HCT116 (cell line): ENCODE measurements around the gene LIN28A. TPM values are rescaled to one million over a fixed set of nuclear protein-coding genes. Genes with fewer than 3 reads are reported as not detected.

Experiments used
- ATAC-seq: fragments of 200-7000 bp; cut with Tn5 transposase; 2 replicates; pipeline ENCODE4 v1.9.1; 2020; ENCODE audit warnings: mild to moderate bottlenecking, moderate library complexity
- BruUV-seq: library from RNA; stranded (reverse); fragments of 400-500 nt; replicated peaks from 2 replicates; lab custom pipeline; 2021; lab: Mats Ljungman, UMichigan
- CTCF ChIA-PET: fragments of 300-600 bp; sonication (Branson Sonifier 250); formaldehyde crosslinking; loops from one replicate; lab custom pipeline; 2021; ENCODE audit warnings: antibody characterized with exemption; lab: Charles Lee
- POLR2A ChIA-PET: fragments of 300-600, 350-600 bp; sonication (Branson Sonifier 250); formaldehyde crosslinking; loops from one replicate; lab custom pipeline; 2021; ENCODE audit warnings: antibody characterized with exemption; lab: Charles Lee
- RAD21 ChIA-PET, 2 experiments: fragments of 300-600 bp; sonication (Branson Sonifier 250); formaldehyde crosslinking; loops; one replicate each; lab custom pipeline; 2023; ENCODE audit warnings: low total read pairs in 2 of 2; ENCODE audit not compliant: uncharacterized antibody in 2 of 2, unreplicated experiment in 2 of 2, low non-redundant PET in 1 of 2; lab: Charles Lee
- DNase-seq: peaks from one replicate; pipeline ENCODE4 v3.0.0-alpha.2; 2010; ENCODE audit warnings: low read depth, low spot score
- H2AFZ ChIP-seq: fragments of 200-600 bp; shearing (Covaris generic), sonication (generic); 2 replicates; pipeline ENCODE4 v1.6.1; 2017; ENCODE audit warnings: low read depth, mixed run types, mixed read lengths, antibody characterized with exemption, low read length; ENCODE audit not compliant: poor library complexity, severe bottlenecking
- H3K27ac ChIP-seq: 2 replicates; pipeline ENCODE4 v1.5.1; 2012; ENCODE audit warnings: low read depth, low read length
- H3K27me3 ChIP-seq: fragments of 200-600 bp; sonication (generic); 2 replicates; pipeline ENCODE4 v1.6.1; 2016; ENCODE audit warnings: mixed run types, low read length, mixed read lengths; ENCODE audit not compliant: insufficient read depth
- H3K36me3 ChIP-seq, 2 experiments: fragments of 200-500 bp in 1 of 2; fragments of 200-600 bp in 1 of 2; sonication (Bioruptor generic) in 1 of 2; sonication (generic) in 1 of 2; 2 replicates each; pipeline versions ENCODE4 v1.5.1 to v1.6.1; 2014 to 2016; ENCODE audit warnings: low read length in 2 of 2, inconsistent platforms in 1 of 2, mixed read lengths in 1 of 2, mixed run types in 1 of 2; ENCODE audit not compliant: insufficient read depth in 2 of 2, control insufficient read depth in 1 of 2
- H3K4me1 ChIP-seq, 2 experiments: fragments of 200-600 bp in 1 of 2; sonication (generic) in 1 of 2; 2 replicates each; pipeline versions ENCODE4 v1.5.1 to v1.6.1; 2012 to 2017; ENCODE audit warnings: low read length in 2 of 2, inconsistent platforms in 1 of 2, mild to moderate bottlenecking in 1 of 2, mixed read lengths in 1 of 2, mixed run types in 1 of 2, moderate library complexity in 1 of 2; ENCODE audit not compliant: insufficient read depth in 2 of 2, control insufficient read depth in 1 of 2
- H3K4me2 ChIP-seq: fragments of 200-600 bp; sonication (generic); 2 replicates; pipeline ENCODE4 v1.6.1; 2017; ENCODE audit warnings: mixed run types, low read length, mixed read lengths
- H3K4me3 ChIP-seq, 2 experiments: fragments of 200-600 bp in 1 of 2; sonication (generic) in 1 of 2; replicated peaks in 1 of 2; 2 replicates each; pipeline ENCODE4 v1.5.1; 2011 to 2016; ENCODE audit warnings: low read length in 2 of 2, control low read depth in 1 of 2, low read depth in 1 of 2, mild to moderate bottlenecking in 1 of 2, mixed read lengths in 1 of 2, mixed run types in 1 of 2
- H3K79me2 ChIP-seq: fragments of 200-600 bp; sonication (generic); 2 replicates; pipeline ENCODE4 v1.6.1; 2017; ENCODE audit warnings: mild to moderate bottlenecking, mixed run types, low read length, moderate library complexity, mixed read lengths; ENCODE audit not compliant: insufficient read depth
- H3K9ac ChIP-seq: fragments of 200-600 bp; sonication (generic); 2 replicates; pipeline ENCODE4 v1.6.1; 2016; ENCODE audit warnings: low read length, mixed read lengths
- H3K9me2 ChIP-seq: fragments of 200-600 bp; sonication (generic), shearing (Covaris generic); 2 replicates; pipeline ENCODE4 v1.6.1; 2017; ENCODE audit warnings: mixed run types, mild to moderate bottlenecking, moderate library complexity; ENCODE audit not compliant: insufficient read depth
- H3K9me3 ChIP-seq, 2 experiments: fragments of 200-500 bp in 1 of 2; fragments of 200-600 bp in 1 of 2; sonication (Bioruptor generic) in 1 of 2; sonication (generic) in 1 of 2; 2 replicates each; pipeline ENCODE4 v1.6.1; 2014 to 2017; ENCODE audit warnings: low read length in 2 of 2, mixed read lengths in 2 of 2, inconsistent platforms in 1 of 2, low read depth in 1 of 2, mild to moderate bottlenecking in 1 of 2, mixed run types in 1 of 2, moderate library complexity in 1 of 2; ENCODE audit not compliant: control insufficient read depth in 1 of 2, insufficient read depth in 1 of 2
- H4K20me1 ChIP-seq: fragments of 200-600 bp; sonication (generic), shearing (Covaris generic); 2 replicates; pipeline ENCODE4 v1.6.1; 2017; ENCODE audit warnings: mixed run types, mild to moderate bottlenecking, moderate library complexity; ENCODE audit not compliant: insufficient read depth
- EGR1 ChIP-seq: IDR thresholded peaks from 2 replicates; pipeline ENCODE4 v1.6.1; 2012; ENCODE audit warnings: low read depth
- ELF1 ChIP-seq: IDR thresholded peaks from 2 replicates; pipeline ENCODE4 v1.6.1; 2012; ENCODE audit warnings: low read depth, borderline replicate concordance
- RAD21 ChIP-seq: IDR thresholded peaks from 2 replicates; pipeline ENCODE4 v1.6.1; 2012; ENCODE audit warnings: low read depth, mild to moderate bottlenecking
- SIN3A ChIP-seq: IDR thresholded peaks from 2 replicates; pipeline ENCODE4 v1.6.1; 2012; ENCODE audit warnings: low read depth
- SP1 ChIP-seq: IDR thresholded peaks from 2 replicates; pipeline ENCODE4 v1.6.1; 2012; ENCODE audit warnings: low read depth
- intact Hi-C: fragments of 100-400 bp; cut with micrococcal nuclease; formaldehyde crosslinking; loops from 2 replicates; pipeline ENCODE4 v1.10.0; 2022
- total RNA-seq: library from RNA; stranded (reverse); gene quantifications from one replicate; pipeline ENCODE4 v1.2.1, GENCODE V29; 2021; ENCODE audit not compliant: unreplicated experiment
- TF ChIP-seq, protein P1 (sequence below), 3 experiments: fragments of 200-600 bp in 1 of 3; sonication (generic) in 1 of 3; IDR thresholded peaks in 2 of 3; conservative IDR thresholded peaks in 1 of 3; 2 replicates each; pipeline ENCODE4 v1.5.1; 2012 to 2017; ENCODE audit warnings: low read depth in 2 of 3, low read length in 2 of 3, antibody characterized with exemption in 1 of 3, borderline replicate concordance in 1 of 3, control low read depth in 1 of 3, mild to moderate bottlenecking in 1 of 3, mixed read lengths in 1 of 3, mixed run types in 1 of 3, moderate library complexity in 1 of 3; ENCODE audit not compliant: insufficient read depth in 1 of 3

The LIN28A gene
- total RNA-seq, 1 experiment from 2014 or later: 1.4 TPM

DNA sequence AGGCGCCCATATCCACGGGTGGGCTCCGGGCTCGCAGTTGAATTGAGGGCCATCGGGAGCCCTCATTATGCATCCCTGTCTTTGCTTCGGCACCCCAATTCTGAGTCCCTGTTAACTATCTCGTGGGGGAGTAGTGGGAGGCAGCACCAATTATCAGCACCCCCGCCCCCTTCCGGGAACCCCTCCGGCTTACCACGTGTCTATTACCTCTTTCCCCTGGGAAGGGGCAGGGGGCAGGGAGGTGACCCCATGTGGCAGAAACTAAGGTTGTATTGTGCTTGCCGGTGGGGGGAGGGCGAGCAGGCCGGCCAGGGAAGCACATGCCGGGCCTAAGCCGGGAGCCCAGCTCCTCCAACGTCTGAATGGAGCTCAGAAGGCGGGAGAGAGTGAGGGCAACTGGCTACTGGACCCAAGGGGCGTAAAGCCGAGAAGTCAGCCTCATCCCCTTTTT is 1.0 kb downstream of the LIN28A start:
- Histone ChIP-seq H3K27ac (no peak overlapping the region), H3K79me2 (no peaks in the 10 kb centered on the region), H3K9me3 (no peaks in the 10 kb centered on the region), H3K36me3 (no peaks in the 10 kb centered on the region), H3K4me1 (peaks cover 0 to 19% of the 10 kb centered on the region in 2 experiments; a peak in 3 of 4 replicates), H2AFZ (no peak overlapping the region), H3K4me3 (no peak overlapping the region), H3K9ac (no peak overlapping the region), H3K27me3 (no peaks in the 10 kb centered on the region; the same call in 1 of the 2 replicates), H4K20me1 (no peaks in the 10 kb centered on the region), H3K9me2 (no peaks in the 10 kb centered on the region), H3K4me2 (no peak overlapping the region)
- TF ChIP-seq SP1: no peak
- TF ChIP-seq EGR1: no peak
- DNase-seq (no peak), ATAC-seq (no peak)
- ChIA-PET POLR2A (no interaction called here), CTCF (no interaction called here), RAD21 (no interaction called here)
- no TSS peak for BruUV-seq
- intact Hi-C loops: no loop called here

DNA sequence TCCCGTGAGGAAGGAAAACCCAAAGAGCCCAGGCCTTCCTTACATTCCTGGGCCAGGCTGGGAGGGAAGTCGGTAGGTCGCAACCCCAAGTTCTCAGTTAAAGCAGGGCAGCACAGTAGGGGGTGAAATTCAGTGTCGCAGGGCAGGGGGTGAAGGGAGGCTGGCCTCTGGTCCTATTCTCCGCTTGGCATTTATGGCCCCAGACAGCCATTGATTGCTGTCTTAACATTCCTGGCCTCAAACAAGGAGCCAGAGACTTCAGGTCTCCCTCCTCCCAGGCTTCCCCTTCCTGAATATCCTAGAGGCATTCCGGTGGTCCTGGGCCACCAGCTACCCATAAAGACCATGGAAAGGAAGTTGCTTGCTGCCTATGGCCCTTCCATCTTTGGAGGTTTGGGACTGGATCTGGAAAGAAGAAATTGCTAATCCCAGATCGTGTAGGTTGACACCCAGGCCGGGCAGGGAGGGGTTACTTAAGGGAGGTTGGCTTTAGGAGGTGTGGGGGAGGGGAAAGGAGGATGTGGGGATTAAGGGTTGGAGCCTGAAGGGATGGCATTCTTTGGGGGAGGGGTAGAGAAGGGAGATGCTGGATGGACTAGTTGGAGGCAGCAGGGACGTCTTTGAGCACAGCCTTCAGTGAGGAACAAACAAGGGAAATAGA is 1.7 kb downstream of the LIN28A start:
- H3K9ac ChIP-seq: no peak overlapping the region
- POLR2A ChIA-PET: no interaction called here
- H2AFZ ChIP-seq: no peak overlapping the region
- no peaks in the 10 kb centered on the region for H3K9me2 ChIP-seq
- no peak overlapping the region for H3K4me2 ChIP-seq
- BruUV-seq: no TSS peak
- H4K20me1 ChIP-seq: no peaks in the 10 kb centered on the region
- H3K27ac ChIP-seq: no peak overlapping the region
- H3K27me3 ChIP-seq: no peaks in the 10 kb centered on the region; the same call in 1 of the 2 replicates
- RAD21 ChIA-PET: no interaction called here
- peaks cover 0 to 23% of the 10 kb centered on the region in 2 experiments; a peak in 3 of 4 replicates for H3K4me1 ChIP-seq
- no peak overlapping the region for H3K4me3 ChIP-seq
- no peak for ATAC-seq
- DNase-seq: no peak
- intact Hi-C loops: no loop called here
- H3K36me3 ChIP-seq: no peaks in the 10 kb centered on the region
- H3K9me3 ChIP-seq: no peaks in the 10 kb centered on the region
- TF ChIP-seq, protein P1, sequence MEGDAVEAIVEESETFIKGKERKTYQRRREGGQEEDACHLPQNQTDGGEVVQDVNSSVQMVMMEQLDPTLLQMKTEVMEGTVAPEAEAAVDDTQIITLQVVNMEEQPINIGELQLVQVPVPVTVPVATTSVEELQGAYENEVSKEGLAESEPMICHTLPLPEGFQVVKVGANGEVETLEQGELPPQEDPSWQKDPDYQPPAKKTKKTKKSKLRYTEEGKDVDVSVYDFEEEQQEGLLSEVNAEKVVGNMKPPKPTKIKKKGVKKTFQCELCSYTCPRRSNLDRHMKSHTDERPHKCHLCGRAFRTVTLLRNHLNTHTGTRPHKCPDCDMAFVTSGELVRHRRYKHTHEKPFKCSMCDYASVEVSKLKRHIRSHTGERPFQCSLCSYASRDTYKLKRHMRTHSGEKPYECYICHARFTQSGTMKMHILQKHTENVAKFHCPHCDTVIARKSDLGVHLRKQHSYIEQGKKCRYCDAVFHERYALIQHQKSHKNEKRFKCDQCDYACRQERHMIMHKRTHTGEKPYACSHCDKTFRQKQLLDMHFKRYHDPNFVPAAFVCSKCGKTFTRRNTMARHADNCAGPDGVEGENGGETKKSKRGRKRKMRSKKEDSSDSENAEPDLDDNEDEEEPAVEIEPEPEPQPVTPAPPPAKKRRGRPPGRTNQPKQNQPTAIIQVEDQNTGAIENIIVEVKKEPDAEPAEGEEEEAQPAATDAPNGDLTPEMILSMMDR (IDR thresholded peaks at IDR 0.05 in 2 of 3, conservative IDR thresholded peaks at IDR 0.05 in 1 of 3; ENCODE audit: borderline replicate concordance in 1 of 3, insufficient read depth in 1 of 3, low read depth in 2 of 3, low read length in 2 of 3): no peak
- TF ChIP-seq SIN3A (no peak), RAD21 (no peak), ELF1 (no peak), EGR1 (no peak)
- TF ChIP-seq, all 23 proteins: peak for 0
- CTCF ChIA-PET: no interaction called here
- no peaks in the 10 kb centered on the region for H3K79me2 ChIP-seq
